Transverse colon (tissue), 4 donors: ENCODE measurements around the gene PARP12. TPM values are rescaled to one million over a fixed set of nuclear protein-coding genes. Genes with fewer than 3 reads are reported as not detected.

Source experiments
- DNase-seq: peaks from one replicate; pipeline ENCODE4 v3.0.0-alpha.2; 2019
- H3K27ac ChIP-seq, 4 donors: fragments of 200-600 bp; sonication (generic); 2 replicates each; pipeline ENCODE4 v1.5.1; 2016 to 2018; ENCODE audit warnings: inconsistent platforms in 4 of 4
- H3K27me3 ChIP-seq: fragments of 200-600 bp; sonication (generic); 2 replicates; pipeline ENCODE4 v1.5.1; 2017; ENCODE audit warnings: inconsistent platforms
- H3K36me3 ChIP-seq, 4 donors: fragments of 200-600 bp; sonication (generic); 2 replicates each; pipeline ENCODE4 v1.5.1; 2017 to 2019; ENCODE audit warnings: inconsistent platforms in 4 of 4
- H3K4me1 ChIP-seq, 4 donors: fragments of 200-600 bp; sonication (generic); 2 replicates each; pipeline ENCODE4 v1.5.1; 2017 to 2020; ENCODE audit warnings: inconsistent platforms in 4 of 4
- H3K4me3 ChIP-seq, 4 donors: fragments of 200-600 bp; sonication (generic); 1 replicate in 1 of 4; 2 replicates in 3 of 4; pipeline versions ENCODE4 v1.5.1 to v1.6.1; 2017 to 2019; ENCODE audit warnings: inconsistent platforms in 4 of 4
- H3K9me3 ChIP-seq, 2 donors: fragments of 200-600 bp; sonication (generic); 2 replicates each; pipeline ENCODE4 v1.5.1; 2017 to 2019; ENCODE audit warnings: inconsistent platforms in 2 of 2
- CTCF ChIP-seq, 5 experiments: fragments of 200-600 bp in 3 of 5; fragments of 450-650 bp in 2 of 5; sonication (generic) in 3 of 5; IDR thresholded peaks; 1 replicate in 2 of 5; 2 replicates in 3 of 5; pipeline ENCODE4 v1.5.1; 2016 to 2017; ENCODE audit warnings: antibody characterized with exemption in 5 of 5, inconsistent platforms in 3 of 5, mild to moderate bottlenecking in 2 of 5, moderate library complexity in 1 of 5
- EP300 ChIP-seq: sonication (generic); formaldehyde crosslinking; IDR thresholded peaks from one replicate; pipeline ENCODE4 v1.6.1; 2017; ENCODE audit warnings: antibody characterized with exemption, low read depth
- POLR2A ChIP-seq: fragments of 450-650 bp; IDR thresholded peaks from one replicate; pipeline ENCODE4 v1.6.1; 2016; ENCODE audit warnings: antibody characterized with exemption, mild to moderate bottlenecking, moderate library complexity
- POLR2AphosphoS5 ChIP-seq, 3 donors: sonication (generic); formaldehyde crosslinking; IDR thresholded peaks; one replicate each; pipeline ENCODE4 v1.6.1; 2016; ENCODE audit warnings: antibody characterized with exemption in 3 of 3
- WGBS, 2 donors: methylation state at CpG; one replicate each; pipeline ENCODE4 v1.1.5; 2018; ENCODE audit warnings: low coverage in 1 of 2; 5-methylcytosine and 5-hydroxymethylcytosine counted together
- in situ Hi-C, 4 donors: fragments of 200-750 bp; cut with MboI; loops; one replicate each; pipeline versions ENCODE4 v1.15.0 to v1.15.1; 2017; ENCODE audit warnings: low sequenced_read_pairs in 3 of 4, low pct_ligation_motif_present in 1 of 4, low pct_unique_long_range_greater_than_20kb in 1 of 4
- intact Hi-C: fragments of 100-400 bp; cut with DNase I; formaldehyde crosslinking; loops from one replicate; pipeline ENCODE4 v1.15.1; 2023; ENCODE audit warnings: low total_unique reads
- total RNA-seq, 4 donors: library from RNA; depleted of rRNA; stranded (reverse); fragments of >200 nt; gene quantifications; one replicate each; pipeline ENCODE4 v1.1.0, GENCODE V29; 2016

PARP12 gene
- total RNA-seq, 4 donors from 2014 or later = 20.9 to 105 (median 83.9) TPM

GRCh38 chr7:140022582-140023211 is 40.1 kb downstream of the PARP12 start:
- DNase-seq = no peak
- intact Hi-C loops (no loop called here), in situ Hi-C loops (no loop called here)
- peaks cover 0 to 11% (median 2%) of the 10 kb centered on the region in 4 donors for H3K36me3 ChIP-seq
- no peaks in the 10 kb centered on the region for H3K9me3 ChIP-seq
- H3K4me1 ChIP-seq = no peaks in the 10 kb centered on the region
- WGBS, 2 donors = 87% methylated on average over 7 of the region's 7 CpGs; no CpG with 5 or more reads in 1 of the 2 donors
- H3K27ac ChIP-seq = no peak overlapping the region
- TF ChIP-seq CTCF (IDR thresholded peaks at IDR 0.05) (no peak), EP300 (no peak), POLR2AphosphoS5 (IDR thresholded peaks at IDR 0.05) (no peak), POLR2A (no peak)
- no peak overlapping the region for H3K4me3 ChIP-seq
- no peaks in the 10 kb centered on the region for H3K27me3 ChIP-seq

GRCh38 chr7:140021603-140022002 is 41.1 kb downstream of the PARP12 start:
- no peak overlapping the region for H3K4me3 ChIP-seq
- H3K36me3 ChIP-seq = peaks cover 0 to 11% (median 2%) of the 10 kb centered on the region in 4 donors
- DNase-seq = no peak
- TF ChIP-seq CTCF (IDR thresholded peaks at IDR 0.05) = no peak
- no peak for TF ChIP-seq POLR2AphosphoS5 (IDR thresholded peaks at IDR 0.05)
- TF ChIP-seq EP300 = no peak
- no peak for TF ChIP-seq POLR2A
- 94% methylated on average over 8 of the region's 8 CpGs; no CpG with 5 or more reads in 1 of the 2 donors for whole genome bisulfite sequencing, 2 donors
- intact Hi-C loops (no loop called here), in situ Hi-C loops (no loop called here)
- no peaks in the 10 kb centered on the region for H3K4me1 ChIP-seq
- no peaks in the 10 kb centered on the region for H3K9me3 ChIP-seq
- H3K27me3 ChIP-seq = no peaks in the 10 kb centered on the region
- no peak overlapping the region for H3K27ac ChIP-seq

GRCh38 chr7:140019606-140020005 is 43.1 kb downstream of the PARP12 start:
- H3K4me3 ChIP-seq = no peak overlapping the region
- 67% methylated on average over 3 of the region's 3 CpGs; no CpG with 5 or more reads in 1 of the 2 donors for WGBS, 2 donors
- DNase-seq = no peak
- no peaks in the 10 kb centered on the region for H3K4me1 ChIP-seq
- in situ Hi-C loops = no loop called here
- no peak overlapping the region for H3K27ac ChIP-seq
- H3K27me3 ChIP-seq = no peaks in the 10 kb centered on the region
- H3K9me3 ChIP-seq = no peaks in the 10 kb centered on the region
- intact Hi-C loops = no loop called here
- TF ChIP-seq CTCF (IDR thresholded peaks at IDR 0.05) (no peak), POLR2AphosphoS5 (IDR thresholded peaks at IDR 0.05) (no peak), POLR2A (no peak), EP300 (no peak)
- H3K36me3 ChIP-seq = peaks cover 0 to 11% (median 2%) of the 10 kb centered on the region in 4 donors

GRCh38 chr7:140019172-140019571 is 43.6 kb downstream of the PARP12 start:
- no peak overlapping the region for H3K4me3 ChIP-seq
- WGBS, 2 donors = 66% methylated on average over 11 of the region's 11 CpGs; no CpG with 5 or more reads in 1 of the 2 donors
- no peak overlapping the region for H3K27ac ChIP-seq
- no peaks in the 10 kb centered on the region for H3K27me3 ChIP-seq
- TF ChIP-seq CTCF (IDR thresholded peaks at IDR 0.05) = no peak
- TF ChIP-seq POLR2A = no peak
- in situ Hi-C loops = no loop called here
- H3K9me3 ChIP-seq = no peaks in the 10 kb centered on the region
- intact Hi-C loops = no loop called here
- DNase-seq = no peak
- H3K36me3 ChIP-seq = peaks cover 0 to 11% (median 0%) of the 10 kb centered on the region in 4 donors
- H3K4me1 ChIP-seq = no peaks in the 10 kb centered on the region
